Mononuclear cell (primary cell): ENCODE results near the gene B3GAT1. TPM values are rescaled to one million over a fixed set of nuclear protein-coding genes. Genes with fewer than 3 reads are reported as not detected.

ENCODE experiments used
- H3K27me3 ChIP-seq: 2 replicates; pipeline ENCODE4 v1.6.0; 2011; ENCODE audit warnings: low read length, control low read depth; ENCODE audit not compliant: insufficient read depth
- H3K4me1 ChIP-seq: 2 replicates; pipeline ENCODE4 v1.5.1; 2011; ENCODE audit warnings: mild to moderate bottlenecking, low read length, control low read depth; ENCODE audit not compliant: insufficient read depth
- H3K4me3 ChIP-seq: 2 replicates; pipeline ENCODE4 v1.5.1; 2011; ENCODE audit warnings: mild to moderate bottlenecking, low read length, moderate library complexity
- H3K9me3 ChIP-seq: 2 replicates; pipeline ENCODE4 v1.5.1; 2011; ENCODE audit warnings: low read depth, mild to moderate bottlenecking, control low read depth, low read length
- total RNA-seq: library from RNA; depleted of rRNA; stranded (reverse); fragments of >200 nt; gene quantifications from one replicate; pipeline ENCODE4 v1.2.3, GENCODE V29; 2012

B3GAT1 gene
- total RNA-seq, 1 donor, result 0.73 TPM

- Histone ChIP-seq H3K9me3 (no peaks in the 10 kb centered on the region), H3K4me3 (no peak overlapping the region), H3K27me3 (no peaks in the 10 kb centered on the region), H3K4me1 (peaks cover 16% of the 10 kb centered on the region)
Measured at GRCh38 chr11:134382257-134382656, 29.8 kb downstream of the B3GAT1 start.

- peaks cover 2% of the 10 kb centered on the region for H3K4me1 ChIP-seq
- no peaks in the 10 kb centered on the region for H3K27me3 ChIP-seq
- no peaks in the 10 kb centered on the region for H3K9me3 ChIP-seq
- H3K4me3 ChIP-seq, result no peak overlapping the region
Measured at GRCh38 chr11:134380785-134381184, 31.3 kb downstream of the B3GAT1 start.

- no peaks in the 10 kb centered on the region for H3K27me3 ChIP-seq
- no peaks in the 10 kb centered on the region for H3K4me1 ChIP-seq
- H3K9me3 ChIP-seq, result no peaks in the 10 kb centered on the region
- no peak overlapping the region for H3K4me3 ChIP-seq
Measured at GRCh38 chr11:134380229-134380628, 31.8 kb downstream of the B3GAT1 start.

GRCh38 chr11:134379241-134379640, 32.8 kb downstream of the B3GAT1 start:
- no peak overlapping the region for H3K4me3 ChIP-seq
- no peaks in the 10 kb centered on the region for H3K4me1 ChIP-seq
- no peaks in the 10 kb centered on the region for H3K27me3 ChIP-seq
- no peaks in the 10 kb centered on the region for H3K9me3 ChIP-seq

GRCh38 chr11:134377876-134378275, 34.2 kb downstream of the B3GAT1 start:
- no peaks in the 10 kb centered on the region for H3K9me3 ChIP-seq
- H3K27me3 ChIP-seq, result no peaks in the 10 kb centered on the region
- H3K4me1 ChIP-seq, result no peaks in the 10 kb centered on the region
- no peak overlapping the region for H3K4me3 ChIP-seq

GRCh38 chr11:134376150-134376921, 35.7 kb downstream of the B3GAT1 start:
- no peaks in the 10 kb centered on the region for H3K27me3 ChIP-seq
- H3K9me3 ChIP-seq, result no peaks in the 10 kb centered on the region
- no peak overlapping the region for H3K4me3 ChIP-seq
- H3K4me1 ChIP-seq, result no peaks in the 10 kb centered on the region

GRCh38 chr11:134374891-134375550, 37.0 kb downstream of the B3GAT1 start:
- Histone ChIP-seq H3K27me3 (no peaks in the 10 kb centered on the region), H3K9me3 (no peaks in the 10 kb centered on the region), H3K4me3 (no peak overlapping the region), H3K4me1 (no peaks in the 10 kb centered on the region)

- Histone ChIP-seq H3K4me3 (no peak overlapping the region), H3K27me3 (no peaks in the 10 kb centered on the region), H3K9me3 (no peaks in the 10 kb centered on the region), H3K4me1 (no peaks in the 10 kb centered on the region)
Measured at GRCh38 chr11:134374171-134374570, 37.9 kb downstream of the B3GAT1 start.

GRCh38 chr11:134373591-134374052, 38.4 kb downstream of the B3GAT1 start:
- H3K4me3 ChIP-seq, result no peak overlapping the region
- no peaks in the 10 kb centered on the region for H3K4me1 ChIP-seq
- no peaks in the 10 kb centered on the region for H3K27me3 ChIP-seq
- no peaks in the 10 kb centered on the region for H3K9me3 ChIP-seq

- Histone ChIP-seq H3K4me1 (no peaks in the 10 kb centered on the region), H3K9me3 (no peaks in the 10 kb centered on the region), H3K27me3 (no peaks in the 10 kb centered on the region), H3K4me3 (no peak overlapping the region)
Measured at GRCh38 chr11:134372961-134373360, 39.1 kb downstream of the B3GAT1 start.

GRCh38 chr11:134372536-134372935, 39.5 kb downstream of the B3GAT1 start:
- no peaks in the 10 kb centered on the region for H3K27me3 ChIP-seq
- no peaks in the 10 kb centered on the region for H3K9me3 ChIP-seq
- H3K4me1 ChIP-seq, result no peaks in the 10 kb centered on the region
- no peak overlapping the region for H3K4me3 ChIP-seq

GRCh38 chr11:134371436-134372185, 40.4 kb downstream of the B3GAT1 start:
- Histone ChIP-seq H3K4me3 (no peak overlapping the region), H3K4me1 (no peaks in the 10 kb centered on the region), H3K27me3 (no peaks in the 10 kb centered on the region)

GRCh38 chr11:134370526-134371435, 41.3 kb downstream of the B3GAT1 start:
- Histone ChIP-seq H3K27me3 (no peaks in the 10 kb centered on the region), H3K9me3 (no peaks in the 10 kb centered on the region), H3K4me3 (no peak overlapping the region), H3K4me1 (no peaks in the 10 kb centered on the region)

More at GRCh38 chr11:134371436-134372185, 40.4 kb downstream of the B3GAT1 start:
- H3K9me3 ChIP-seq, result no peaks in the 10 kb centered on the region
